ENCODE results near the gene ANKS4B.
"Not testable (repeated sequence)": the region's sequence is repeated elsewhere in the genome, so short reads cannot be mapped to it uniquely, and the experiment has no call there.

The ANKS4B gene

DNA sequence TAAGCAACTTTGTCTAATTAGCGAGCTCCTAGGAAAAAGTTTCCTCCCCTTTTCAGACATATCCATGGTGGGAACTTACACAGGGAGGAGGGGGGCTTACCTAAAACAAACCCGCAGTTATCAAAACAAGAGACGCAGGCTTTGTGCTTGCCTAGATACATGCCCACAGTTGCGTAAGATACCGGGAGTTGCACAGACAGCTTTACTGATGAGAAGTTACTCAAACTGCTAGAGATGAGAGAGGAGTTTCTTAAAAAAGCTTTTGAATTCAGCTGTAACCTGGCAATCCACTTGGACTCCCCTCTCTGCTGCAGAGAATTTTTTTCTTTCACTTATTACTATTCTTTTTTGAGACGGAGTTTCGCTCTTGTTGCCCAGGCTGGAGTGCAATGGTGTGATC, 15.3 kb upstream of the ANKS4B start:
- no peak for DNase-seq (ENCODE audit: low spot score)
- no peak for FAIRE-seq

DNA sequence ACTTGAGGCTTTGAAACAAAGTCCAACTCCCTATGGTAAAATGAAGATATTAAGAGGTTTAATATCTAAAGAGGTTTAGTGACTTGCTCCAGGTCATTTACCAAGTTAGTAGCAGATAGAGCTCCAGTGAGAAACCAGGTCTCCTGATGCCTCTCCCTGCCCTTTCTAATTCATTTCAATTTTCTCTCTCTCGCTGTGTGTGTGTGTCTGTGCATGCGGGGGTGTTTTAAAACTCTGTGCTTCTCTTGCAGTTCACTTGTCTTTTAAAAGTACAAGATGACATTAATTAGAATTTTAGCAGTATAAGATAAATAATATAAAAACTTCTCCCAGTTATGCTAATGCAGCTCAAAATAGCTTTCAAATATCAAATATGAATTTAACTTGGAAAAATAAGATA, 13.9 kb upstream of the ANKS4B start:
- no peak for FAIRE-seq

DNA sequence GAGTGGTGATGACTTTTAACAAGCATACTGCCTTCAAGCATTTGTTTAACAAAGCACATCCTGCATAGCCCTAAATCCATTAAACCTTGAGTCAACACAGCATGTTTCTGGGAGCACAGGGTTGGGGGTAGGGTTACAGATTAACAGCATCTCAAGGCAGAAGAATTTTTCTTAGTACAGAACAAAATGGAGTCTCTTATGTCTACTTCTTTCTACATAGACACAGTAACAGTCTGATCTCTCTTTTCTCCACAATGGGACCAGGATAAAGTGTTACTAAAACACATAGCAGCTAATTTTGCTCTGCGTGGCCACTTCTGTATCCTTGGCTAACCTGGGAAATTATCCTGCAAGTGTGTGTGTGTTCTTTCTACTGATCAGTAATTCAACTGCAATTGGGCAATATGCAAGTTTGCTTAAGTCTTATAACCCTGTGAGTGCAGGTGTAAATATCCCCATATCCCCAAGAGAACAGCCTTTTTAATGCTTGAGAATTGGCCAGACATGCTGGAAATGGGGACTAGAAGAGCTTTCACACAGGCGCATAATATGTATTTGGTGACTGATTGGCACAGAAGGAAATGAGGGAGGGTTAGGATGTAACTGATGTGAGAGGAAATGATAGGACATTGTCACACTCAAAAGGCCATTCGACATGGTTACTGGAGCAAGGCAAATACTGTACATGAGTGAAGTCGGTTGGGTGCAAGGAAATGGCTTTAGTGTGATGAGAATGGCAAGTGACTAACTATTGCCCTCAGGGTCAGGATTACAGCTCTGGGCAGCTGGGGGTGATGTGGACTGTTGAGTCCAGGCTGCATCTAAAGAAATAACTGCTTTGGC, 10.8 kb upstream of the ANKS4B start:
- DNase-seq (ENCODE audit: low spot score) (peak; percentile 76), FAIRE-seq (peak; percentile 83)

More for the DNA sequence above, 13.9 kb upstream of the ANKS4B start:
- no peak for DNase-seq (ENCODE audit: low spot score)

DNA sequence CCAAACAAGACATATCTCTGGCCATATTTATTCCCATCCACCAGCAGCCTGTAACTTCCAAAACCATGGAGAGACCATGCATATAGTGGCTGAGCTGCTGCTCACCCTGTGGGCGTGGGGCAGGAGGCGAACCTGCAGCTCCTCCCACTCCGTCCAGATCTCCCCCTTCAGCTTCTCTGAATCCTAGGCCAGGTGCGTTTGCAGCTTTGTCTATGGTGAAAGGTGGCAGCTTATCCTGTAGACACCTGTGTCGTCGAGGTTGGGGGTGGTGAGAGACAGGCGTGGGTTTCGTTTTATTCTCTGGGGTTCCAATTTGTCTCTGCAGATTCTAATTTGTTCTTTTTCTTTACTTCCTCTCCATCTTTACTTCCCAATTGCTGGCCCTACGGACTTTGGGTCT, 9.7 kb upstream of the ANKS4B start:
- no peak for FAIRE-seq

DNA sequence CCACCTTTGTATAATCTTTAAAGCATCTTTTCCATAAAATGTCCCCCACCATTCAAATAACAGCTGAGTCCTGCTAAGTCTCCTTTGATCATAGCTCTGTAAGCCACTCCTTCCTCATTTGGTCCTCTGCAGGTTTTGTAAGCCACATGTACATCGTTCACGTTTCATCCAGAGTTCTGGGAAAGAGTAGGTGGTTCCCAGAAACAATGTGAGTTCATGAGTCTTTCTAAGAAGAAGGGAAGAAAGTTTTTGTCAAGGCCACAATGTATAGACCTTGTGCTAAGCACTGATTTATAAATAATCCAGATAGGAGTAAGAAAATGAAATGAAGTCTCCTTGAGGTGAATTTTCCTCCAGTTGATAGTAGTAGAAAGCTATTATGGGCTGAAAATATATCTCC, 8.7 kb upstream of the ANKS4B start:
- DNase-seq (ENCODE audit: low spot score) (no peak), FAIRE-seq (no peak)

More for the DNA sequence above, 9.7 kb upstream of the ANKS4B start:
- no peak for DNase-seq (ENCODE audit: low spot score)

DNA sequence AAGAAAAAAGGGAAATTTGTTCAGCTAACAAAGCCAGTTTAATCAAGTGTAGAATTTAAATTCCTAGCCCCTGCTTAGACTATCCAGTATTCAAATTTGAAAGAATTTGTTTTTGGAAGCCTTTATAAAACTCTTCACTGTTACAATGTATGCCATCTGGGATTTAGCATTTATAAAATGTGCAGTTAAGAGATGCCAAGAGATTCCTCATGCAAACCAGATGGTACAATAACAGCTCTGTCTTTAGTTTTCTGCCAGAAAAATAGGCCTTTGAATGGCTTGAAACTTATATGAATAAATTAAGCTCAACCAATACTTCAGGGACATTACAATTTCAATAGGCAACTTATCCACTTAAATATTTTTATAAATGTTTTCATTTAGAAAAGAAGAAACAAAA, 6.8 kb upstream of the ANKS4B start:
- FAIRE-seq (no peak), DNase-seq (ENCODE audit: low spot score) (no peak)

DNA sequence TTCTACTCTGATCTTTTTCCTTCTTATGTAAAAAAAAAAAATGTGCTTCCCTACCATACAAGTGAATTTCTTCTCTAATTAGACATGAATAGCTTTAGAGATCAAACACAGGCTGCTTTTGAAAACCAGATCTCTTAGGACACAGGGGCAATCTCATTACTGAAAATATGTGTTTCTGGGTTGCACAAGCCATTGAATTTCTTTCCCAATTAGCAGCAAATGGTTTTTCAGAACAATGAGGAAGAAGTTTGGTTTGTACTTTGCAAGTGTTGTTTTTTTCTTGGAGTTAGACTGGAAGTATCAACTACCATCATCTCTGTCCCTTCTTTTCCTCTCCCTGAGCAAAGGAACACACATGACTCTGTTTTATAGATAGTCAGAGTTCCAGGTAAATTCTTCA, 5.6 kb upstream of the ANKS4B start:
- DNase-seq (ENCODE audit: low spot score) (no peak), FAIRE-seq (no peak)

DNA sequence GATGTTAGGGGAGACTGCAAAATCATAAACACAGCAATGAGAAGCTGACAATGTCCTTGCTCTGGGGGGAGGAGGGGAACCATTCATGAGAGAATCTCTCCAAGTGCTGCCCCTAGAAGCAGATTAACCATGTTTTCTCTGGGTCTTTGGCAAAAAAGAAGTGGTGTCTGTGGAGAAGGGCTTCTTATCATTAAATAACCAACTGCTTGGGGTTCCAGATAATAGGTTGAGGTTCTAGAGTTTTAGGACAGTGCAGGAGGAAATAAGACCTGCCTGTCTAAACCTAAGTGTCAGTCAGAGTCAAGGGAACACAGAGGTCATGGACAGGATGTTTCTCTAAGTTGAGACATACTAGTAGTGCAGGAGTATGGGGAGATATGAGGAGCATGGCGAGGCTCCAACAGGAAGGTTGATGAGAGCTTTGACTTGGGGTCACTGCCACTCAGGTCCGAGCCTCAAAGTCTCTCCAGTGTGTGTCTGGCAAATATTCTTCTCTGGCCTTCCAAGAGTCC, 5.1 kb upstream of the ANKS4B start:
- FAIRE-seq: no peak
- DNase-seq (ENCODE audit: low spot score): no peak

DNA sequence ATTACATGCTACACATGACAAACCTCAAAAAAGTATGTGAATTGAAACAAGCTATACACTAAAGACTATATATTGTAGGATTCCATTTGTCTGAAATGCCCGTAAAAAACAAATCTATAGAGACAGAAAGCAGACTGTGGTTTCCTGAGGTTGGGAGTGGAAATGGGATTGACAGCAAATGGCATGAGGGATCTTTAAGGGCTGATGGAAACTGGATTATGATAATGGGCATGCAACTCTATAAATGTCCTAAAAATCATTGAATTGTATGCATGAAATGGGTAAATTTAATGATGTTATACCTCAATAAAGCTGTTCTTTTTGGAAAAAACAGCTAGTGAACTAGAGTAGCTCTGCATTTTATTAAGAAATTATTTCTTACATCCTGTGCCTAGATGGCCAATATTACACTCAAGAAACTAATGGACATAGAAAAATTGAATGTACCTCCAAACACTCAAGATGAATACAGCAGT, 416 bp upstream of the ANKS4B start:
- no peak for DNase-seq (ENCODE audit: low spot score)
- FAIRE-seq: no peak

DNA sequence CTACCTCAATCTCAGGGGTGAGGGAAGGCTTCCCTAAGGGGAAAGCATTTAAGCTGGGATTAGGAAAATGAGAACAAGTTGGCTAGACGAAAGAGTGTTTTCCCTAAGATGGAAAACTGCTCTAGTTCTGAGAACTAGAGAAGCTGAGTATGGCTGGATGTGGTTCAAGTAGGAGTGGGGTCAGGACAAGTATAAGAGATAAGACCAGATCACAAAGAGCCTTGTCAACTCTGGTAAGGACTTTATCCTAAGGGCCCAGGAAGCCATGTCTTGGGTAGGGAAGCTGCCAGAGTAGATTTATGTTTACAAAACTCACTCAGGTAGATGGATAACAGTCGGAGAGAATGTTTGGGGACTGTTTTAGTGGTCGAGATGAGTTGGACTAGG, 1.7 kb downstream of the ANKS4B start:
- DNase-seq (ENCODE audit: low spot score): no peak
- no peak for FAIRE-seq

DNA sequence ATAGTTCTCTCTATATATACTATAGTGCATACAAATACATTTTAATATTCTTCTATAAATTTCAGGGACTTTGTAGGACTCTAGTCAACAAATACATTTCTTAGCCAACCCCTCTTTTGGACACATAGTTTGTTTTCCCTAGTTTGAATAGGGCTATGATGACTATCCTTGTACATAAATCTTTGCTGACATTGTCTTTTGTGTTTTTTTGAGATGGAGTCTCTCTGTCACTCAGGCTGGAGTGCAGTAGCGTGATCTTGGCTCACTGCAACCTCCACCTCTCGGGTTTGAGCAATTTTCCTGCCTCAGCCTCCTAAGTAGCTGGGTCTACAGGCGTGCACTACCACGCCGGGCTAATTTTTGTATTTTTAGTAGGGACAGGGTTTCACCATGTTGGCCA, 3.3 kb downstream of the ANKS4B start:
- DNase-seq (ENCODE audit: low spot score) (no peak), FAIRE-seq (no peak)

DNA sequence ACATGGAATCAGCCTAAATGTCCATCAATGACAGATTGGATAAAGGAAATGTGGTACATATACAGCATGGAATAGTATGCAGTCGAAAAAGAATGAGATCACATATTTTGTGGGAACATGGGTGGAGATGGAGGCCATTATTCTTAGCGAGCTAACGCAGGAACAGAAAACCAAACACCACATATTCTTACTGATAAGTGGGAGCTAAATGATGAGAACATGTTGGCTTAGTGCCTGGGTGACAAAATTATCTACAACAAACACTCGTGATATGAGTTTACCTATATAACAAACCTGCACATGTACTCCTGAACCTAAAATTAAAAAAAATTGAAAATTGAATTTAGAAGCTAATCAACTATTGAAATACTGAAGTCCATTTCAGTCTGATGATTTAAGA, 6.1 kb downstream of the ANKS4B start:
- DNase-seq (ENCODE audit: low spot score) (no peak), FAIRE-seq (no peak)

DNA sequence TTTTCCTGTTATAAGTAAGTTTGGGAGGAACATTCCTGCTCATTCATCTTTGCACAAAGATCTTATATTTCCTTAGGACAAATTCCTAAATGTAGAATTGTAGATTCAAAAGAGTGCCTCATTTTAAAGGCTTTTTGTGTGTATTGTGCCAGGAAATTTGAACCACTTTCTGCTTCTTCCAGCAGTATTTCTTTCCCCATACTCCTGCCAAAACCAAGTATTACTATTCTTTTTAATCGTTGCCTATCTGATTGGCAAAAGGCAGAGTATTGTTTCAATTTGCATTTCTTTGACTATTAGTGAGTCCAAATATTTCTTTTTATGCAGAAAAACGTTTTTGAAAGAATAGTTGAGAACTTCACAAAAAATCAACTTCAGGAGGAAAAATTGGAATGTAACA, 9.3 kb downstream of the ANKS4B start:
- DNase-seq (ENCODE audit: low spot score) (no peak), FAIRE-seq (no peak)

DNA sequence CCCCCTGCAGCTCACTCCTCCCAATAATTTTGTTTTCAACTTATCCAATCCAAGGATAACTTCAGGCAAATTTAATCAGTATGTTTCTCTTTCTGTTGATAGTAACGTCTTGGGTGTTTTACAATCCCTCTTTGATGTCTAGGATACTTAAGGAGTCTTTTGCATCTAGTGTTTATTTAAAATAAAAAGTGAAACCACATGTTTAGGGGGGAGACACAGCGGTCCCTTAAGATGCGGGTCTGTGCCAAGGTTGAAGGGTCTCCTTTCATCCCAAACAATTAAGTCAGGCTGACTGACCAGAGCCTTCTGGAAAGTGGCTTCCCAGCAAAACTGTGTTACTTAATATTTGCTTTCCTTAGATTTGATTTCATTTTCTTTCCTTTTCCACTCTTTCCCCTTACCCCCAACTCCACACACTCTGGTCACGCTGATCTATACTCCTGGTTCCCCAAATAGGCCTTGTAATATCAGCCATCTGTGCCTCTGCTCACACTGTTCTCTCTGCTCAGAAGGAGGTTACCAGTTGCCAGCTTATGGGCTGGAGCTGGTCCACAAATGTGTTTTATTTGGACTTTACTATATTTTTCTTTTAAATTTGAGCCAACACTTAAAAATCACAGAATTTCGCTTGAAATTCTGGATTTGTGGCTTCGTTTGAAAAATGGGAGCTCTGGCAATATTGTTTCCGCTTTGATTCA, 11.2 kb downstream of the ANKS4B start:
- DNase-seq (ENCODE audit: low spot score) (no peak), FAIRE-seq (no peak)

DNA sequence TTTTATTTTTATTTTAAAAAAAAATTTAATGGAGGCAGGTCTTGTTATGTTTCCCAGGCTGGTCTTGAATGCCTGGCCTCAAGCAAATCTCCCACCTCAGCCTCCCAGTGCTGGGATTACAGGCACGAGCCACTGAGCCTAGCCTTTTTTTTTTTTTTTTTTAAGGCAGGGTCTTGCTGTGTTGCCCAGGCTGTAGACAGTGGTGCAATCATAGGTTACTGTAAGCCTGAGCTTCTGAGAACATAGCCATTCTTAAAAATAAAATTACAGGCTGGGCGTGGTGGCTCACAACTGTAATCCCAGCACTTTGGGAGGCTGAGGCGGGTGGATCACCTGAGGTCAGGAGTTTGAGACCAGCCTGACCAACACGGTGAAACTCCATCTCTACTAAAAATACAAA, 14.7 kb downstream of the ANKS4B start:
- not testable (repeated sequence) for FAIRE-seq; DNase-seq (ENCODE audit: low spot score)

DNA sequence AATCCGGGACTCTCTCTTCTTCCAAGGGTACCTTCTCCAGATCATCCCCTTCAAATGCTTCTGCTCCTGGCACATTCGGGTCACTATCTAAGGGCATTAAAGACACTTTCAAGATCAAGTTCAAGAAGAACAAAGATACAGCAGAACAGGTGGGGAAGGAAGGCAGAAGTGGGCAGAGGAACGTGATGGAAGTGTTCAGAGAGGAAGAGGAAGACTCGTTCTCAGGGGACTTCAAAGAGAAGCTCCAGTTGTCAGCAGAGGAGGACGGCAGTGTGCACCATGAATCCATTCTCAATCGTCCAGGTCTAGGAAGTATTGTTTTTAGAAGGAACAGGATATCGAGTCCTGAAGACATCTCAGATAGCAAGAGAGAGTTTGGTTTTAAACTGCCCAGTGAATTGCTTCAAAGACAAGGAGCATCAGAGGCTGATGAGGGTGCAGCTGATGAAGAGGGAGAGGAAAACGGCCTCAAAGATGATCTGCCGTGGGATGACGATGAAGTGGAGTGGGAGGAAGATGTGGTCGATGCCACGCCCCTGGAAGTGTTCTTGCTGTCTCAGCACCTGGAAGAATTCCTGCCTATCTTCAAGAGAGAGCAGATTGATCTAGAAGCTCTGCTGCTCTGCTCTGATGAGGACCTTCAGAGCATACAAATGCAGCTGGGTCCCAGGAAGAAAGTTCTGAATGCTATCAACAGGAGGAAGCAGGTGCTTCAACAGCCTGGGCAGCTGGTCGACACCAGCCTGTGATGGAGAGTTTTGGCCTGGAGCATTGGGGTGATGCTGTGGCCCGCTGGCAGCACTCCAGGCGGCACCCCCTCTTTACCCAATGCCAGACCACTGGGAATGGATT, 16.8 kb downstream of the ANKS4B start:
- no peak for FAIRE-seq

DNA sequence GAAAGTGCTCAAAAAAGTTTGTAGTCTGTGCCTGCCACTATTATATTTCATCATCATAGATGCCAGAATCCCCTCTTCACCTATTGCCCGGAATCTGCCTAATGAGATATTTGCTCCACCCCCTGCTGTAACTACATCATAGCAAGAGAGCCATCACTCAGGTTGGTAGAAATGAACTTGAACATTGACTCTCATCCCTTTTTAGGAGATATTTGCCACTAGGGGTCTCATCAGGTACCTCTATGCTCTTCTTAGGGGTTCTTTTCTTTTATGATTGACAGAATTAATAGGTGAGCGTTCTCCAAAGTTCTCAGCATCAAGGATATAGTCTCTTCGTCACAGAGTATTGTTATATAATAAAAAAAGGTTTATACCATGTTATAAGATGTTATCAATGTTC, 20.0 kb downstream of the ANKS4B start:
- no peak for FAIRE-seq
- DNase-seq (ENCODE audit: low spot score): no peak

More for the DNA sequence above, 16.8 kb downstream of the ANKS4B start:
- DNase-seq (ENCODE audit: low spot score): no peak

DNA sequence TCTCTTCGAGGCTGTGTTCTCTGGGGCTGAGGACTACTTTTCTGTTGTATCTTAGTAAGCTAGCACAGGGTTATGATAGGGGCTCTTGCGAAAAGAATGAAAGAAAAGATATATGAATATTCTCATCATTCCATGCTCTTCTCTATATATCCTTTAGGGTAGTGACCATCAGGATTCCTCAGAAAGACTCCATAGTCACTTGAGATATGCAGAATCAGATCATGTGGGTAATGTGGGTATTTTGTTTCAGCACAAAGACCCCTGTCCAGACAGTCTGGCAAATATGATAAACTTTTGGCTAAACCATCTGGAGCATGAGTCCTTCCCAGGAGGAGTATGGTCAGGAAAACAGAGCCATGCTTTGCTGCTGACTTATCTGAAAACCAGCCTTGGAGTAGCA, 23.1 kb downstream of the ANKS4B start:
- no peak for FAIRE-seq
- no peak for DNase-seq (ENCODE audit: low spot score)

DNA sequence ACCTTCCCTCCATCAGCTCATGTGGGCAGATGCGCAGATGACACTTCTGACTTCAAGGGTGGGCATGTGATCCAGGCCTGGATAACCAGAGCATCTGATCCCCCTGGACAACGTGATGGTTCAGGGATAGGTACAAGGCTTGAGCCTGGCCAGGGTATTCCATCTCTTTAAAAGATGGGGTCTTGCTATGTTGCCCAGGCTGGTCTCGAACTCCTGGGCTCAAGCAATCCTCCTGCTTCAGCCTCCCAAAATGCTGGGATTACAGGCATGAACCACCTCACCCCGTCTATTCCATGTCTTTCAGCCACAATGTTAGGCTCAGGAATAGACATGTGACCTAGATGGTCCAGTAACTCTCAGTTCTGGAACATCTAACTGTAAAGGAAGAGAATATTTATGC, 23.8 kb downstream of the ANKS4B start:
- DNase-seq (ENCODE audit: low spot score): no peak
- no peak for FAIRE-seq

DNA sequence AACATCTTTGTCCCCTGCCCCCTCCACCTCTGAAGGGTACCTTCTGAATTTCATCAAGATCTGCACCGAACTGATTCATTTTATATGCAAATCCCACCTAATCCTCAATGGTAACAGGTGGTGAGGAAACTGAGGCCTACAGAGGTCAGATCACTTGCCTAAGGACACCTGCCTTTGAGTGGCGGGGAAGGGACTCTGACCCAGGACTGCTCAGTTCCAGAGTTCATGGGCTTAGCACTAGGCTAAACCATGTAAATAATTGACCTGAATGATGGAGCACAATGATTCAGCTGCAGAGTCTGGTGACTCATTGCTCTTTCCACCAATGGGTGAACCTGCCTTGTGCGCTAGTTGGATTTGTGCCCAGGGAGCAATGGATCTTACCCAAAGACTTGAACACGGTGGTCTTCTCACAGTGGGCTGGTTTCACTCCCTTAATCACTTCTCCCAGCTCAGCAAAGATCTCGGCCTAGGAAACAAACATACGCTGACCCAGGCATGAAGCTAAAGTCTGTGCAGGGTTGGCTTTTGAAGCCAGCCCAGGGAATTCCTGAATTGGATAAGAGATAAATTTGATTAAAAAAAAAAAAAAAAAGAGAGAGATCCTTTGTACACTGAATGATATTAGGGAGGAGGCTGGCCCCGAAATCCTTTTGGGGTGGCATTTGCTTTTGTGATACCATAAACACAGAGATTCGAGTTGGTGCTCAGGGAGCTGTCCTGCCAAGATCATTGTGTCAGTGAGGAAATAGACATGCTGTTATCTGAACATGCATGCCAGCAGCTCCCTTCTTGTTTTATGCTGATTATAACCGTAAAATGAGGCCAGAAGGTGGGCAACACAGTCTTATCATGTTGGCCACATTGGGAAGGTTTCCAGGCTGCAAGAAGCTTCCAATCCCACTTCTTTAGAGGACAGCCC, 27.6 kb downstream of the ANKS4B start:
- DNase-seq (ENCODE audit: low spot score): peak; percentile 92
- FAIRE-seq: peak; percentile 94

Measured in RCC 7860 (cell line).